Heart left ventricle (tissue), 16 donors: ENCODE data around the gene YBX1. TPM values are rescaled to one million over a fixed set of nuclear protein-coding genes. Genes with fewer than 3 reads are reported as not detected.
A peak's percentile ranks its signal among the peaks of the same experiment; 100 is the strongest.

Experiments used
- ATAC-seq, 4 donors: fragments of 200-7000 bp; cut with Tn5 transposase; one replicate each; pipeline ENCODE4 v1.9.1; 2020 to 2022; ENCODE audit warnings: moderate library complexity in 4 of 4, mild to moderate bottlenecking in 3 of 4, moderate number of reproducible peaks in 1 of 4
- DNase-seq, 5 donors: peaks; one replicate each; pipeline ENCODE4 v3.0.0-alpha.2; 2020
- H3K27ac ChIP-seq, 12 donors: fragments of 200-600 bp; sonication (generic) in 4 of 12; one replicate each; pipeline versions ENCODE4 v1.5.0 to v1.8.0; 2016 to 2022; ENCODE audit warnings: mild to moderate bottlenecking in 2 of 12
- H3K27me3 ChIP-seq, 9 donors: fragments of 200-600 bp; sonication (generic) in 2 of 9; one replicate each; pipeline versions ENCODE4 v1.5.1 to v1.8.0; 2016 to 2022; ENCODE audit warnings: mild to moderate bottlenecking in 3 of 9
- H3K36me3 ChIP-seq, 9 donors: fragments of 200-600 bp; sonication (generic) in 2 of 9; one replicate each; pipeline versions ENCODE4 v1.5.0 to v1.8.0; 2018 to 2022; ENCODE audit warnings: mild to moderate bottlenecking in 2 of 9
- H3K4me1 ChIP-seq, 12 donors: fragments of 200-600 bp; sonication (generic) in 4 of 12; one replicate each; pipeline versions ENCODE4 v1.5.0 to v1.8.0; 2016 to 2022; ENCODE audit warnings: mild to moderate bottlenecking in 3 of 12
- H3K4me3 ChIP-seq, 12 donors: fragments of 200-600 bp; sonication (generic) in 4 of 12; one replicate each; pipeline versions ENCODE4 v1.5.0 to v1.8.0; 2017 to 2022; ENCODE audit warnings: mild to moderate bottlenecking in 9 of 12, moderate library complexity in 4 of 12
- H3K9me3 ChIP-seq, 12 donors: fragments of 200-600 bp; sonication (generic) in 4 of 12; one replicate each; pipeline versions ENCODE4 v1.5.0 to v1.8.0; 2016 to 2022; ENCODE audit warnings: mild to moderate bottlenecking in 1 of 12
- CTCF ChIP-seq, 12 donors: fragments of 200-600 bp; sonication (generic) in 4 of 12; IDR thresholded peaks; one replicate each; pipeline versions ENCODE4 v1.5.0 to v1.8.0; 2018 to 2022; ENCODE audit warnings: antibody characterized with exemption in 12 of 12, mild to moderate bottlenecking in 5 of 12
- POLR2A ChIP-seq, 2 donors: fragments of 450-650 bp; IDR thresholded peaks; one replicate each; pipeline ENCODE4 v1.6.1; 2017; ENCODE audit warnings: antibody characterized with exemption in 2 of 2, mild to moderate bottlenecking in 2 of 2, moderate library complexity in 2 of 2
- WGBS, 4 donors: extraction: QIAGEN DNeasy Blood & Tissue Kit in 2 of 4; methylation state at CpG; one replicate each; pipeline versions ENCODE4 v1.1.5 to v1.1.7; 2013 to 2018; 5-methylcytosine and 5-hydroxymethylcytosine counted together
- intact Hi-C, 10 donors: fragments of 100-400 bp; cut with DNase I; formaldehyde crosslinking; loops; one replicate each; pipeline versions ENCODE4 v1.11.1 to v1.14.2; 2022
- polyA plus RNA-seq, 2 donors: library from polyadenylated mRNA; stranded (reverse); fragments of 200-250 nt; gene quantifications; one replicate each; pipeline ENCODE4 v1.2.3, GENCODE V29; 2013
- total RNA-seq, 9 donors: library from RNA; depleted of rRNA in 2 of 9; stranded (reverse); fragments of >200 nt in 2 of 9; fragmentation: NEBNext Ultra II Directional in 3 of 9; extraction: Animal tissue kit (Norgen Biotek cat#: 25700) in 3 of 9; gene quantifications; one replicate each; pipeline versions ENCODE4 v1.1.0 to v1.2.4, GENCODE V29; 2016 to 2023
- donor health status: ischemic (EF 13 %, LVEDD 7.1; RV severe dilation, severe dysfunction).
- donor health status: healthy with polysubstance abuse.
- donor health status: DM: no; HTN: yes; CAD: no.
- donor health status: DM: no; HTN: no; CAD: no.
- donor health status: ischemic (EF 25% LVEDD 6.9; RV normal size, moderate dysfunction).
- donor health status: ischemic (EF 25% LVEDD 5.7; RV mildly dilated, moderate dysfunction).
- donor health status: healthy.
- donor health status: DM: yes; HTN: yes; CAD: no.
- donor health status: ischemic (EF 35%, LVEDD 5.7; RV mildly dilated, moderate dysfunction).
- donor health status: nonischemic (EF 11% LVEDD 7.7; RV severe dilation, severe dysfunction).
- donor health status: DM: yes; HTN: yes; CAD: no.
- donor health status: PGD.
- donor health status: ischemic (EF 29% LVEDD 5.4; RV normal size, mild dysfunction).
- donor health status: nonischemic (EF 23%, LVEDD 6.1; RV moderate dilation, normal function).

YBX1 gene
- total and polyA plus RNA-seq, 11 donors, result 638 to 1,226 (median 788) TPM

GRCh38 chr1:42657201-42657600 is 25.0 kb upstream of the YBX1 start:
- peaks cover 0 to 27% (median 23%) of the 10 kb centered on the region in 9 donors for H3K36me3 ChIP-seq
- intact Hi-C loops, result loop anchor here in 1 of 10 donors (10.0 kb wide), 1 partner anchor 192 kb away; the partner anchor contains the start of gene CCDC30

DNA sequence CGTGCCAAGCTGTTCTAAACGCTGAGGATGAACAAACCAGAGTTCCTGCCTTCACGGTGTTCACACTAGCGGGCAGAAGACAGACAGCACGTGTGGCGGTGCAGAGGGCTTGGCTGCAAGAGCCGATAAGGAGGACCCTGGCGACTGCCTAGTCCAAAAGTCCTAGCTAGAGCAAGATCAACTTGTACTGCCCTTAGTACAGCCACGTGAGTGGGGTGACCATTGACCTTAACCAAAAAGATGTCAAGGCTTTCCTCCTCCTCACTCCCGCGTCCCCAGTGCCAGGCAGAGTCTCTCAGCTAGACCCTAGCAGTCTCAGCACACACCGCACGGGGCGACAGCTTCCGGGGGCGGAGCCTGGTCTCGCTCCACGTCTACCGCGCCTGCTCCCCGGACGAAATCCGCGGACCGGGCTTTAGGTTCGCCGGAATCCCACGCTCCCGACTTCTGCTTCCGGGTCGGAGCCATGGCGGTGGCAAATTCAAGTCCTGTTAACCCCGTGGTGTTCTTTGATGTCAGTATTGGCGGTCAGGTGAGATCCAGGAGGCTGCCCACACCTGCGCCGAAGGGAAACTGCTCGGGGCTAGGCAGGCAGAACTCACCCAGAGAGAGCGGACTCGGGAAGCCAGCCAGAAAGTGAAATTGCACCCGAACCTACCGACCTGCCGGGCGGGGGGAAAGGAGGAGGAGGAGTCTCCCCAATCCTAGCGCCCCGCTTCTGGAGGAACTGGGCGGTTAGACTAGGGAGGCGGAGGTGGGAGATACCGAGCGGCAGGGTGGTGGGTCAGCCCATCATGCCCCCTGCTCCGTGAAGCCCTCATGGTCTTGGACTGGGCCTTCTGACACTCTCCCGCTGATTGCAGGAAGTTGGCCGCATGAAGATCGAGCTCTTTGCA is 24.0 kb upstream of the YBX1 start, which contains the start of gene PPIH:
Gene PPIH, plus strand, starts transcription at position 443 of the 896 bp plus-strand sequence. Its CDS starts 24 bp downstream, at position 467.
- Histone ChIP-seq H3K4me3 (peak within 1 kb of the TSS; percentile 66 to 91 (median 86)), H3K27me3 (no peaks in the 10 kb centered on the region), H3K9me3 (no peaks in the 10 kb centered on the region), H3K27ac (peak within 1 kb of the TSS; percentile 14 to 88 (median 76)), H3K36me3 (peaks cover 0 to 34% (median 30%) of the 10 kb centered on the region in 9 donors), H3K4me1 (peaks cover 0 to 23% (median 14%) of the 10 kb centered on the region in 12 donors)
- peak; percentile 94 to 97 (median 96) for DNase-seq
- intact Hi-C loops, result loop anchor here in 4 of 10 donors (1.0 to 10.0 kb wide), 4 partner anchors 23 to 193 kb away; partner anchors contain the start of genes YBX1 (in 2 of the 4) and CCDC30 (in 1 of the 4)
- TF ChIP-seq CTCF (IDR thresholded peaks at IDR 0.05) (peak in 9 of 12 donors; percentile 12 to 48 (median 31)), POLR2A (IDR thresholded peaks at IDR 0.05) (peak in 1 of 2 donors; percentile 36)
- 0 to 2% (median 1%) methylated on average over 17 to 53 of the region's 53 CpGs for WGBS, 4 donors
- ATAC-seq, result peak; percentile 99 to 100 (median 100)

More at GRCh38 chr1:42657201-42657600, 25.0 kb upstream of the YBX1 start:
- Histone ChIP-seq H3K27ac (peak overlapping the region in 6 of 12 donors; percentile 64 to 88 (median 84)), H3K4me3 (peak overlapping the region in 7 of 12 donors; percentile 66 to 91 (median 87)), H3K27me3 (no peaks in the 10 kb centered on the region), H3K9me3 (no peaks in the 10 kb centered on the region), H3K4me1 (peaks cover 0 to 23% (median 14%) of the 10 kb centered on the region in 12 donors)
- ATAC-seq, result no peak
- DNase-seq, result no peak
- 81 to 84% (median 83%) methylated on average over 5 of the region's 5 CpGs for WGBS, 4 donors
- no peak for TF ChIP-seq POLR2A (IDR thresholded peaks at IDR 0.05)

DNA sequence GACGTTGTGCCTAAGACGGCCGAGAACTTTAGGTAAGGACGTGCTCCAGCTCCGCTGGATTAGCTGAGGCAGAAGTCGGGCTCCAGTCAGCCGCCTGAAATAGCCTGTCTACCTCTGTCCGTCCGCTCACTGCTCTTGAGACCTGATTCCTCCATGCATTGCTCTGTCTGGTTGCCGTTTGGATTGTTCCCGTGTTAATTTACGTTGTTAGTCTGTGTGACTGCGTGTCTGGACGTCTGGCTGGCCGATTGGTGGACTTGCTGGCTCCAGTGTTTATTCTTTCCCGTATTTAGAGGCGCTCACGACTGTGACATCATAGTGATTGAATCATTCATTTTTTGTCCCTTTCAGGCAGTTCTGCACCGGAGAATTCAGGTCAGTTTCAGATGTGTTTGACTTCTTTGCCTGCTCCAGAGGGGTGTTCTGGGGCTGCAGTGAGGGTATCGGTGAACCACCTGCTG is 23.3 kb upstream of the YBX1 start:
- Histone ChIP-seq H3K36me3 (peaks cover 0 to 41% (median 35%) of the 10 kb centered on the region in 9 donors), H3K4me3 (peak overlapping the region; percentile 66 to 91 (median 86)), H3K9me3 (no peaks in the 10 kb centered on the region), H3K4me1 (peaks cover 0 to 23% (median 14%) of the 10 kb centered on the region in 12 donors), H3K27me3 (no peaks in the 10 kb centered on the region), H3K27ac (peak overlapping the region in 9 of 12 donors; percentile 64 to 88 (median 75))
- ATAC-seq (no peak), DNase-seq (no peak)
- 8 to 10% (median 9%) methylated on average over 17 to 20 of the region's 20 CpGs for WGBS, 4 donors
- intact Hi-C loops, result loop anchor here in 4 of 10 donors (1.0 to 10.0 kb wide), 4 partner anchors 22 to 194 kb away; partner anchors contain the start of genes YBX1 (in 2 of the 4) and CCDC30 (in 1 of the 4)
- no peak for TF ChIP-seq CTCF (IDR thresholded peaks at IDR 0.05)
- TF ChIP-seq POLR2A (IDR thresholded peaks at IDR 0.05), result no peak

GRCh38 chr1:42660907-42661500 is 21.2 kb upstream of the YBX1 start:
- Histone ChIP-seq H3K4me3 (no peak overlapping the region), H3K36me3 (peaks cover 0 to 62% (median 55%) of the 10 kb centered on the region in 9 donors), H3K9me3 (no peaks in the 10 kb centered on the region), H3K27ac (no peak overlapping the region), H3K27me3 (no peaks in the 10 kb centered on the region), H3K4me1 (peaks cover 0 to 23% (median 14%) of the 10 kb centered on the region in 12 donors)
- WGBS, 4 donors, result 53 to 93% (median 81%) methylated on average over 3 of the region's 3 CpGs
- ATAC-seq (no peak), DNase-seq (no peak)
- intact Hi-C loops, result loop anchor here in 1 of 10 donors (10.0 kb wide), 1 partner anchor 516 kb away; no protein-coding TSS in a partner anchor
- no peak for TF ChIP-seq POLR2A (IDR thresholded peaks at IDR 0.05)
- no peak for TF ChIP-seq CTCF (IDR thresholded peaks at IDR 0.05)
